NCI-H2107 treated with DMSO at 0.1 percent for 48 hours (cell line): ENCODE results near the gene FOXA2.
A peak's percentile ranks its signal among the peaks of the same experiment; 100 is the strongest.

Experiments
- DNase-seq: peaks from one replicate; lab custom pipeline; 2025; ENCODE audit not compliant: unreplicated experiment; lab: John Stamatoyannopoulos, UW

Gene FOXA2

DNA sequence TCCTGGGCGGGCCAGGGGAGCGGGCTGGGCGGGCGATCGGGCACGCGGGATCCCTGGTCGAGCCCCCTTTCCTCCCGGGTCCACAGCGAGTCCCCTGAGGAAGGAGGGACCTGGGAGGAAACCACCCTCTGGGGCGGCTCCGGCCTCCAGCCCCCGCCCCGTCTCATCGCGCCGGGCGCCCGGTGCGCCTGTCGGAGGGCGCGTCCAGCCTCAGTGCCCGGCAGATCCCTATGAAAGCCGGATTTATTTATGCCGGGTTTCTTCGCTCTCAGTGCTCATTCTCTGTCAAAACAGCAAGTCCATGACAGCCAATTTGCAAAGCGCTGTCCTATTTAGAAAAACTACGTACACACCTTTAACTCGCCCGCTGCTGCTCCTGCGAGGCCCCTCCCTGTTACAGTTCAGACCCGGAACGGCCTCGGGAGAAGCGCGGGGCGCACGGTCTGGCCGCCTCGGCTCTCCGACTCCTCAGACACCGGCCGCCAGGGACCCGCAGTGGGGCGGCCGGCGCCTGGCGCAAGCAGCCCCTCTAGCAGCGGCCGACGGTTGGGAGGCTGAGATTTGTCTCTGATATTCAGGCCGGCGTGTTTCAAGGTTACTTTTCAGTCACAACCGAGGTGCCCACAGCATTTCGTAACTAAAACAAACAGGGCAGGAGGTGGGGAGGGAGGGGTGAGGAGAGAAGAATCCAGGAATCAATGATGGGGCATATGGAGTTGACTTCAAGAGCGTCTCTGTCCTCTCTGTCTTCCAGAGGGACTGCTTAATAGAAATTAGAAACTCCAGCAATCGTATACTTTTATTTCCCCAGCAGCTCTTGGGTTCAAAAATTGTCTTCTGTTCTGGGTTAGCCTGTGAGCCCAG lies 782 bp upstream of the FOXA2 start:
- no peak for DNase-seq

DNA sequence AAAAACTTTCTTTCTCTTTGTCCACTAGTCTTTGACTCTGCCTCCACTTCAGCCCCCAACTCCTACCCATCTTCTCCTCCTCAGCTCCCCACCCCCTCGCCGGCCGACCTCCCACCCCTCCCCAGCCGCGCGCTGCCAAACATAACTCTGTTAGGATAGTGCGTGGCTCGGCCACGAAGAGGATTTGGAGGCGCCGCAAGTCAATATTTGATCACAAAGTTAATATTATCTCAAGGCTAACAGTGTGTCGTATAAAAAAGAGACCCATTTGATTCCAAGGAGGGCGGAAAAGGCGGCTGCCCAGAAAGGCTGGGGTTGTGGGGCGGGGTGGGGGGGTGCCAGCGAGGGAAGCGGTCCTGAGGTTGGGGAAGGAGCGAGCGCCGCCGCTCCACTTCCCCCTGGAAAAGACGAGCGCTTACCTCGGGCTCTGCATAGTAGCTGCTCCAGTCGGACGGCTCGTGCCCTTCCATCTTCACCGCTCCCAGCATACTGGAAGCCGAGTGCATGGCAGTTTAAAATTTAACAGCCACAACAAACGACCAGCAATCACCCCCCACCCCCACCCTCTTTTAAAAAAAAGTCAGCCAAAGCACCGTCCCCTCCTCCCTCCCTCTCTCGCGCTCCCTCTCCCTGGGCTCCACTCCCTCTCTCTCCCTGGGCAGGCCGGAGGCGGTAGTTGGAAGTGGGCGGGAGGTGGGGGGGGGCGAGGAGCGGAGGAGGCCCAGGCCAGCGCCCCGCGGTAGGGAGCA lies 425 bp downstream of the FOXA2 start:
- no peak for DNase-seq

DNA sequence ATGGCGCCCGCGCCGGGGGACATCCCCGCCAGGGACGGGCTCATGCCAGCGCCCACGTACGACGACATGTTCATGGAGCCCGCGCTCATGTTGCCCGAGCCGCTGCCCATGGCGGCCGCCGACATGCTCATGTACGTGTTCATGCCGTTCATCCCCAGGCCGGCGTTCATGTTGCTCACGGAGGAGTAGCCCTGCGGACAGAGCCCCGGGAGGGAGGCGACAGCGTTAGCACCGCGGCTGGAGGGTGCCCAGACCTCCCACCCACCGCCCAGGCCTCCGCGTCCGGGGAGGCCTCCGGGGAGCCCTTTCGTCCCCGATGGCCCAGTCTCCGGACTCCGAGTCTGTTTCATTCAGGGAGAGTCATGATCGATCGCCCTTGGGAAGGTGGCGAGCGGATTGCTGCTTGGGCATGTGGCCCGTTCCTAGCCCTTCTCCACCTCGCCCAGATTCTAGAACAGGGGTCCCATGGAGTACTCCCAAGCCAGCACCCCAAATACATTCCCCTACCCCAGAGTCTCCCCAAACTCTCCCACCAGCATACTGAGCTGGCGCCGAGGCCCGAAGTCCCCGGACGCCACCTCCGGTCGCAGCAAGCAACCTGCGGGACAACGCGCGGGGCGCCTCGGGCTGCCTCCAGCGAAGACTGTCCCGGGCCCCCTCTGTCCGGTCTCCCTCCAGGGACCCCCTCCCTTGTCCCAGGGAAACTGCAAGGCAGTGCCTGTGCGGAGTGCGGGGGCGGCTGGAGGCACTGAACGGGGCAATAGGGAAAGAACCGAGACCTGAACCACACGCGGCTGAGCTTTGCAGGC lies 1.2 kb downstream of the FOXA2 start:
- DNase-seq: no peak

DNA sequence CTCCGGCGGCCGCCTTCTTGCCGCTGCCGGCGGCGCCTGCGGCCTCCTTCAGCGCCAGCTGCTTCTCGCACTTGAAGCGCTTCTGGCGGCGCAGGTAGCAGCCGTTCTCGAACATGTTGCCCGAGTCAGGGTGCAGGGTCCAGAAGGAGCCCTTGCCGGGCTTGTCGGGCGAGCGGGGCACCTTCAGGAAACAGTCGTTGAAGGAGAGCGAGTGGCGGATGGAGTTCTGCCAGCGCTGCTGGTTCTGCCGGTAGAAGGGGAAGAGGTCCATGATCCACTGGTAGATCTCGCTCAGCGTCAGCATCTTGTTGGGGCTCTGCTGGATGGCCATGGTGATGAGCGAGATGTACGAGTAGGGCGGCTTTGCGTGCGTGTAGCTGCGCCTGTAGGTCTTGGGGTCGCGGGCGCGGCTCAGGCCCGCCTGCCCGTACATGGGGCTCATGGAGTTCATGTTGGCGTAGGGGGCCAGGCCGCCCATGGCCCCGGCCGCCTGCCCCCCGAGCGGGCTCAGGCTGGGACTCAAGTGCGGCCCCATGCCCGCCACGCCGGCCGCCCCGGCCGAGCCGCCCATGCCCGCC lies 1.9 kb downstream of the FOXA2 start:
- no peak for DNase-seq

DNA sequence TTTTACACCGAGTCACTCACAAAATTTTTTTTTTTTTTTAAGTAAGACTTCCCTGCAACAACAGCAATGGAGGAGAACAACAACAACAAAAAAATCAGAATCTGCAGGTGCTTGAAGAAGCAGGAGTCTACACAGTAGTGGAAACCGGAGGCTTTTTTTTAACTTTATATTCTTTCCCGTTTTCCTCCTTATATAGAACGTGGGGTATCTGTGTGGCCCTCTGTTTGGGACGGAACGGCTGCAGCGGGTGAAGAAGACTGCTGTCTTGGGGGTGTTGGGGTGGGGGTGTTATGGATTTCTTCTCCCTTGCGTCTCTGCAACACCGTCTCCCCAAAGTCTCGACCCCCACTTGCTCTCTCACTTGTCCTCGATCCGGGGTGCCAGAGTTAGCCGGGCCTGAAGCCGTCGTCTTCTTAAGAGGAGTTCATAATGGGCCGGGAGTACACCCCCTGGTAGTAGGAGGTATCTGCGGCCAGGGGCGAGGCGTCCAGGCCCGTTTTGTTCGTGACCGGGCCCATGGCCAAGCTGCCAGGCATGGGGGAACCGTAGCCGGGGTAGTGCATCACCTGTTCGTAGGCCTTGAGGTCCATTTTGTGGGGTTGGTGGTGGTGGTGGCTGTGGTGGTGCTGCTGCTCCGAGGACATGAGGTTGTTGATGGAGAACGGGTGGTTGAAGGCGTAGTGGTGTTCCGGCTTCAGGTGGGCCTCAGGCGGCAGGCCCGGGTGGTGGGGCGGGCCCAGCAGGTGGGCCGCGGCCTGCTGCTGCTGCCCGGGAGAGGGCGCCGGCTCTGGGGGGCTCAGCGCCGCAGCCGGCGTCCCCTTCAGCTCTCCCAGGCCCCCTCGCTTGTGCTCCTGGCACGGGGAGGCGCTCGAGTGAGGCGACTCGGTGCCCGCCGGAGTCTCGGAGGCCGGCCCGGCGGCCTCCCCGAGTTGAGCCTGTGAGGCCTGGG lies 2.7 kb downstream of the FOXA2 start:
- DNase-seq: no peak

DNA sequence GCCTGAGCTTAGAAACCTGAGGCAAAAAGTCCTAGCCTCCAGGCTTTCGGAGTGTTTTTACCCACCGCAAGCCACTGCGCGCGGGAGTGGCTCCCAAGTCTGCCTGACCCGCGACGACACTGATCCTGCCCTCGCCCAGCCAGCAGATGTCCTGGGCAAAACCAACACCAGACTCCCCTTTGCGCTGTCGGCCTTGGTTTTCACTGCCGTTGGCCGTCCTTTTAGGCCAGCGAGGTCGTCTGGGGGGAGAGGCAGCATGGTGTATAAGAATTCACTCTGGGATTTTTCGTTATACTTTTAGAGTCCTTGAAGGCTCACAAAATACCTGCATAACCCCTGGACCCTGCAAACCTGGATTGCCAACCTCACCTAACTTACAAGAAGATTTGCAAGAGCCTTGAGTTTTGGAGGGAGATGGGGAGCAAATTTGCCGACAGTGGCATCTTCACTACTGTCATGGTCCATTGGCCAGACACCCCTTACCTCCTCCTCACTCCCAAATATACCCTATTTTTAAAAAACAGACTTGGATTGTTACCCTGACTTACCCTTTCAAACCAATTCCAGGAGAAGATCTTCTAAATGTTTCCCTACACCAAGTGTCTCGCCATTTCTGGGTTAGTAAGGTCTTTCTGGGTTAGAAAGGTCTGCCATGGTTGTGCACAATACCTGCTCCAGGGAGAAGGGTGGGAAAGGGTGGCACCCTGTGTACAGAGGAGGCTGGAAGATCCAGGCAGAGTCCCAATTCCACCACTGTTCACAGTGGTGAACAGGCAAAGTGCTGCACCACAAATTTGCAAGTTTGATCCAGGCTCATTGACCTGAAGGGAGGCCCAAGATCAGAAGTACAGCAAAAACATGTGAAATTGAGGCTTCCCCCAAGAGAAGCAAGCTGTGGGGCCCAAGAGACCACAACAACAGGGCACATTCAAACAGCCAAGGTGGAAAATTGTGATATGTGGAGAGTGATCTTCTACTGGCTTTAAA lies 4.4 kb downstream of the FOXA2 start:
- DNase-seq: no peak

DNA sequence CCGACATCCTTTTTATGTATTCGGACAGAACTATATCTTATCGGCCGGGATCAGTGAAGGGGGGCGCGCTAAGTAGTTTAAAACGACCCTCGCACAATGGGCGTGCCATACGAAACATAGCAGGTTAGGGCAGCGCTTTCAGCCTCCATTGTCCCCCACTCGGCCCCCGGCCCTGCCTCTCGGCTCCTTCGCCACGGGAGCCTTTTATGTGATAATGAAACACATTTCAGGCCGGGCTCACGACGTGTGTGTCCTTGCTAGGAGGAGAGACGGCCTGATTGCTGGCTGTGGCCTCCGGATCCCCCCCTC lies 5.3 kb downstream of the FOXA2 start:
- no peak for DNase-seq

DNA sequence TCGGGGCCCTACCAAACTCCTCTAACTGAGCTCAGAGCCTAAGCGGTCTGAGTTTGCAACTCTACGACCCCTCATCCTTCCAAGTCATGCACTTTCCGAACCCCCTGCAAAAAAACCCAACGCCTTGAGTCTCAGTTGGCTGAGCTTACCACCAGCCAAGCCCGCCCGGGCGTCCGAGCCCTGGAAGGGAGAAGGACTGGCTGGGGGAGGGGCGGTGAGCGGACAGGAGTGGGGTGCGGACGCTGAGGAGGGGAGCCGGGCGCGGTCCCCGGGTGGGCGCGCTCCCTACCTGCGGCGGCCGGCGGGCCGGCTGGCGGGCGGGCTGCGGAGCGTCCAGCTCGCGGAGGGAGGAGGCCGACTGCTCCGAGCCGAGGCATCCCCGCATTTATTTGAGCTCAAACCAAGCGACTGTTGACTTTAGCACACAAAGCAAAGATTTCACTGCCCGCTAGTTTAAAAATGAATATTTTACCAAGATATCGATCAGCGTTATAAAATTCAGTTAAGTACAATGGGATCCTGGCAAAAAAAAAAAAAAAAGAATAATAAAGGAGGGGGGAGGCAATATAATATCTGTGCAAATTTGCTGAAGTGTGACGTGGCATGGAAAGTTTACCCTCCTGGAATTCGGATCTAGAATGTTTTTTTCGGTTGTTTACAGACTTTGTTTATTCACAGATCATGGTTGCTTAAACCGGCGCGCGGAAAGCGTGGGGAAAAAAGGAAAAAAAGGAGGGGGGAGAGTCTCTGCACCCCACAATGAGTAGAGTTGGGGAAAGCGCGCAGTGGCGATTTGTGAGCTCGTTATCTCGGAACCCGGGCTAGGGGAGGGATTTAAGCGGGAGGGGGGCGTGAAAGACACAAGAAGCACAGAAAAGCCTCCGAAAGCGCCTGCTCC lies 5.9 kb downstream of the FOXA2 start:
- DNase-seq: no peak

DNA sequence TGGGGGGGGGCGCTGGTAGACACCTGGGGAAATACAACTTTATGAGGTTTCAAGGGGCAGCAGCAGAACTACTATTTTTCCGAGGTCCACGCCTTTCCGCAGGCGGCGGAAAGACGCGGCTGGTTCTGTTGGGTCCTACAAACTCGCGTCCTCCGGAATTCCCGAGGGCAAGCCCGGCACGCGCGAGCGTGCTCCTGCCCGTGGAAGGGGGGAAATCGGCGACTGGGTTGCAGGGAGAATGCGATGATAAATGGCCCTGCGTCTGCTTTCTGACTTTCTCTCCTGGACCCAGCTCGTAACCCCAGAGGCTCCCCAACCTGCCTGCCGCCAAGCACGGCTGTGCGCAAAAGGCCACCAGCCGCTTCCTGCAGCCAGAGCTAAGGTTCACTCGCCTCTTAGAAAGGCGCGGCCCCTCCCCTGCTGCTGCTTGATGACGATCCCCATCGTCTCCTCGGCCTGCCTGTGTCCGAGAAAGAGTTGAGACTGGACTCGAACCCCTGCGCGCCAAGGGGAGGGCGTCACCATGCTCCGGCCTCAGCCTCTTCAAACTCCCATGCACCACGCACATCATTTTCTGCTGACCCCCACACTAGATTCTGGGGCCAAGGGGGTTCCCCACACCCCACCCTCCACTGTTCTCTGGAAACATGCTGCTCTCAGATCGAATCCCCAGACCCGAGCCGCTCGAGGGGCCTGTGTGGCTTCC lies 6.7 kb downstream of the FOXA2 start:
- no peak for DNase-seq

DNA sequence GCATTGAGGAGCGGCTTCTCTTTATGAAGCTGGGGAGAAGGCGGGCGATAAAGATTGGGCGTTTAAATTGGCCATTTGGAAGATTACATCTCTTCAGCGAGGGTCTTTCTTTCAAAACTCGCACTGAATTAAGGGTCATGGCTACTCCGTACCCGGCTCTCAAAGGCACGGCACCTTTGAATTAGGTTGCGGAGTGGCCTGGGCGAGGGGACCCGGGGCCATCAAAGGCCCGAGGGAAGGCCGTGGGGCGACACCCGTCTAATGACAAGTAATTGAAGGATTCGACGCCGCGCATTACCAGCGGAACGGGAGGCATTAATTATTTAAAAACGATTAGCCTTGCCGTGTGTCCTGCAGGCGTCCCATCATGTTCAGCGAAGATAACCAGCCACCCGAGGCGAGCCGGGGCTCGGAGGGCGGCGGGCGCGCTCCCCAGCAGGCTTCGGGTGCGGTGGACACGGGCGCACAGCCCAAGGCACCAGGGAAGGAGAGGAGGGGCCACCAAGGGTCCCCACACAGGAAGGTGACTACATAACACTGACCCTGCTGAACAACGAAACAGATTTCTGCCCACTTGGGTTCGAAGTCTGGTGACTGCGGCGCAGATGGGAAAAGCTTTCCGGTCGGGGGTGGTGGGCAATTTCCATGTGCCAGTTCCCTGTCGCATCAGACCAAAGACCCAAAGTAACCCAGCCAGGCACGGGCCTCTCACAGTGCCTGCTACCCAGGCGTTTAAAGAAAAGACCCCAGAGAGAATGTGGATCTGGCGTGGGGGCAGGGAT lies 7.4 kb downstream of the FOXA2 start:
- no peak for DNase-seq

DNA sequence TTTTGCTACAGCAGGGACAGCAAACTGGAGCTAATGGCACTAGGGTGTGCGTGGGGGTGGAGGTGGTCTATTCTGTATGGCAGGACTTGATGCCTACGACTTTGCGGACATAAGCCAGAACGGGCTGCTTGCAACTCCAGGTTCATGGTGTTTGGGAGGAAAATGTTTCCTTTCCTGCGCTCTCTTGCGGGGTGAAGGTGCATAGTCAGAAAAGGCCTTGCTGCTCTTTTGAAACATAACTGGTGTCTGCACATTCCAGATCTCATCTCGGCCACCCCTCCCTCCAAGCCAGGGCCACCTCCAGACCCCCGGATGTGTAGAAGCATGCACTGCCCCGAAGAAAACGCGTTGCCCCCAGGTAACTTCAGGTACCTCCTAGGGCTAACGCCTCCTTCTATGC lies 8.1 kb downstream of the FOXA2 start:
- DNase-seq: no peak

DNA sequence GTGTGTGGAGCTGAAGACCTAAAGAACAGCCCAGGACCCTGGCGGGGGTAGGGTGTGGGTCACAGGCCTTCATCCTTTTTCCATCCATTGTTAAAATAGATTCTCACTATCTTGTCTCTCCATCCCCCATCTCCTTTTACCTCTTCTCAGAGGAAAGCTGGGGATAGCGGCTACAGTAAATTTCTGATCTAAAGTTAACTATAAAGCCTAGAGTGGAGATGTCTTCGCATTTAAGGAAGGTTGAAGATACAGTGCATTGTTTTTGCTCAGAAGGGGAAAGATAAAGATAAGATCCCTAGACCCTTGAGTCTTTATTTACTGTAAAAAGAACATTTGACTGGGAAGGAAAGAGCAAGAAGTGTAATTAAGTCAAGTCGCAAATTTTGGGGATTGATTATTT lies 8.6 kb downstream of the FOXA2 start:
- DNase-seq: no peak

DNA sequence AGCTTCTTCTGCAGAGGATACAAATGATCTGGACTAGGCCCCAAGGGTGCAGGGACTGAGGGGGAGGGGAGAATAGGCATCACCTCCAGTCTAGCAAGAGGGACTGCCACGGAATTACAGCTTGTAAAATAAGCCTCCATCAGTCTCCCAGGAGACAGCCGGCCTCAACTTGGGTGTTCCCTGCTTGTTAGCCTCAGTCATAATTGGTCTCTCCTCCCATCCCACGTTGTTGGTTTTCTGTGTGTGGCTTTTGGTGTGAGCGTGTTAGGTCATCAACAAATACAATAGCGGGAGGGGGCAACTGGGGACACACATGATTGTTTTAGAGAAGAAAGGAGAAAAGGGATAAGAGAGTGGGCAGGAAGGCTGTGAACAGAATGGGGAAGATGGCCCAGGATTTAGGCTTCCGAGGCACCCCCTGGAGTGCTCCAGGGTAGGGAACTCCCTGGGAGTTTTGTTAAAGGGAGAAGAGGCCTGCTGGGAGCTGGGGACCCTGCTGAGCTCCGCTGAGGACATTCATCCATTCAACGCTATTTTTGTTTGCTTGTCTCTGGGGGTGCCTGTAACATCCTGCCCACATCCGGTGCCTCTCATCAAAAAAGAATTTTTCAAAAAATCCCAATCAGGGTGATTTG lies 9.2 kb downstream of the FOXA2 start:
- peak; percentile 36 for DNase-seq

DNA sequence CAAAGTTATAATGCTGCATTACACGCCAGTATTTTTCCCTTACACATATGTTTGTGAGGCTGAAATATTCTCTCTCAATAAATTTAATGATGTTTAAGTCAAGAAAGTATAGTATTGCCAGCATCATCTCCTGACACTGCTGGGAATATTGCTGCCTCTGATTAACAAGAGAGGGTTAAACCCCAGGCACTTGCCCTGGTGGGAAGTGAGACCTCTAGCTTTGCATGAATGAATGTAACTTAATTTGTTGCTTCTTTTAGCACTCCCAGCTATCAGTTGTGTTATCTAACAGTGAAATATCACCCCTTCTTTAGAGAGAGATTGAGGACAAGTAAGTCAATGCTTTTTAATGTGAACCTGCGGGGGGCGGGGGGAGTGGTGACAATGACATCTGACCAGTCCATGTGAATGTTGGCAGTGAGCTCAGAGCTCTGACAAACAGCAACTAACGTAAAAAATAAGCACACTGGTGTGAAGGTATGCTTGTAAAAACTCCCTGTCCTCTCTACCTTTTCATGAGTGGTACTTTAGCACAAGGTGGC lies 9.8 kb downstream of the FOXA2 start:
- DNase-seq: no peak

DNA sequence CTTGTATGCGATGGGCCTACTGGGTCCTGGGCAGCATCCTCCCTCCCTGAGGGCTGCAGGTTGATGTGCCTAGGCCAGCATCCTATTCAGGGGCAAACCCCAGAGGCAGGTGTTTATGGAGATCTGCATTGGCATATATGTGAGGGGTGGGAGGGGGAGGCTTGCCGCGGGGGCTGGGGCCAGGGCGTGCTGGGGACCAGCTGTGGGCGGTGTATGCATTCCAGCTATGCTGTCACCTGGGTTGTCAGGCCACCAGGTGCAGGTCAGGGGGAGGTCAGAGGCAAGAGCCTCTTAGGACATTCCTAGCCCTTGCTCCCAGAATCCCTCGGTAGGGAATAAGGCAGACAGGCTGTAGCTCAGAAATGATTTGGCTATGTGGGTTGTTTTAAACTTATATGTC lies 11.9 kb downstream of the FOXA2 start:
- no peak for DNase-seq

DNA sequence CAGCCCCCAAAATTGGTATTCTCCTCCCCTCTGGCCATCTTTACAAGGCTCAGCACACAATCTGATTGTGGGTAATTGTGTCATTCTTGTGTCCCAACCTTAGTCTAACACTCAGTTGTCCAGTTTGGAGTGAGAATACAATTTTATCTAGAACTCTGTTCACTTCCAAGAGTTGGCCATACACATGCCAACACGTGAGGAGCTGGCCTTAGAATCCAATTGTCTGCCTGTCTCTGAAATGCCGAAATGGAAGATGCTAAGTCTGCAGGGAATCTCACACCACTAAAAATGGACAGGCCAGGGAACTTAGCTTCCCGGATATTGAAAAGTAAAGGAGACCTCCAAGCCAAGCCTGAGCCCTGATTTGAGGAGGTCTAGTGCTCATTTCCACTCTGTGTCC lies 12.3 kb downstream of the FOXA2 start:
- DNase-seq: no peak
